HPDE6-E6E7 (cell line): ENCODE results near the gene GNGT2.

ENCODE experiments used
- DNase-seq: peaks from one replicate; pipeline ENCODE4 v3.0.0; 2011; ENCODE audit warnings: missing footprints; ENCODE audit errors: extremely low spot score

GNGT2 gene

GRCh38 chr17:49170216-49170615 lies 40.2 kb downstream of the GNGT2 start:
- no peak for DNase-seq

GRCh38 chr17:49168706-49169105 lies 41.7 kb downstream of the GNGT2 start:
- no peak for DNase-seq

- no peak for DNase-seq
Observed at GRCh38 chr17:49165143-49165542, 45.2 kb downstream of the GNGT2 start.

GRCh38 chr17:49162866-49163265 lies 47.5 kb downstream of the GNGT2 start:
- no peak for DNase-seq

- peak; percentile 29 for DNase-seq
Observed at GRCh38 chr17:49157784-49158183, 52.6 kb downstream of the GNGT2 start.

GRCh38 chr17:49156256-49156655 lies 54.1 kb downstream of the GNGT2 start:
- no peak for DNase-seq
